Keratinocyte (primary cell): Measurements from ENCODE around the gene PARN.

Source experiments
- CTCF ChIP-seq, 3 experiments: IDR thresholded peaks in 1 of 3; conservative IDR thresholded peaks in 1 of 3; optimal IDR thresholded peaks in 1 of 3; 2 replicates in 2 of 3; 3 replicates in 1 of 3; pipeline versions ENCODE3 to v1.5.1; 2011; ENCODE audit warnings: low read length in 3 of 3, mild to moderate bottlenecking in 3 of 3, moderate library complexity in 2 of 3, control low read depth in 1 of 3, inconsistent platforms in 1 of 3; ENCODE audit not compliant: insufficient read depth in 2 of 3; ENCODE audit errors: extremely low read depth in 1 of 3
- EZH2 ChIP-seq: IDR thresholded peaks from one replicate; pipeline ENCODE4 v1.6.1; 2012; ENCODE audit warnings: inconsistent platforms, mild to moderate bottlenecking, low read length, moderate library complexity

DNA sequence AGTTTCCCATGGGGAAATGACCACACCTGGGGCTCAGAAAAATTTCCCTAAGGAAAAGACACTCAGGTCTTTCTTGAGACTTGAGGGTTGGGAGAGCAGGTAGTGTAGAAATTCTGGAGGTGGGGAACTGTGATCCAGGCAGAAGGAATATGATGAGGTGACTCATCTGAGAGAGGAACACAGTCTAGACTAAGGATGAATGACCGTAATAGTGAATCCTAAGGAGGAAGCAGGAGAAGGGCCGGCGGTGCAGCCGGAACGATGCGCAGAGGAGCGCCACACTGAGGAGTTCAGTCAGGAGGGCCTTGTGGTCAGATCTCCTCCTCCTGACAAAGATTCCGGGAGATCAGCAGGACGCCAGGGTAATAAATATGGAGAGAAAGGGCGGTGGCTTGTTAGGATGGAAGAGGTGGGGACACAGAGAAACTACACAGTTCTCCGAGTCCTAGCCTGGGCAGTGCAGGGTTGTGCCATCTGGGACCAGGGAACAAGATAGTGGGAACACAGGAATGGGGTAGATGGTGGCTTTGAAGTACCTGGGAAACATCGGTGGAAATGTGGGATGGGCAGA, 135.6 kb downstream of the PARN start:
- TF ChIP-seq CTCF (optimal IDR thresholded peaks at IDR 0.05 in 1 of 3, IDR thresholded peaks at IDR 0.05 in 1 of 3, conservative IDR thresholded peaks at IDR 0.05 in 1 of 3; ENCODE audit: extremely low read depth in 1 of 3, insufficient read depth in 2 of 3, low read length in 3 of 3) (no peak), EZH2 (no peak)
